D721Med (cell line): ENCODE data around the gene SOBP.

Experiments
- DNase-seq: peaks from one replicate; pipeline ENCODE4 v3.0.0; 2011; ENCODE audit warnings: low spot score; ENCODE audit not compliant: insufficient read length
- FAIRE-seq: peaks from 2 replicates; lab custom pipeline; 2011; peaks lifted over from hg19 to GRCh38; lab: Jason Lieb, UNC
- TF ChIP-seq, protein P1 (sequence below): IDR thresholded peaks from 2 replicates; pipeline ENCODE4 v1.5.1; 2012; ENCODE audit warnings: mild to moderate bottlenecking, control low read depth; ENCODE audit not compliant: insufficient read depth; ENCODE audit errors: missing control alignments

Gene SOBP

GRCh38 chr6:107668743-107669474, 179.0 kb downstream of the SOBP start:
- TF ChIP-seq, protein P1, sequence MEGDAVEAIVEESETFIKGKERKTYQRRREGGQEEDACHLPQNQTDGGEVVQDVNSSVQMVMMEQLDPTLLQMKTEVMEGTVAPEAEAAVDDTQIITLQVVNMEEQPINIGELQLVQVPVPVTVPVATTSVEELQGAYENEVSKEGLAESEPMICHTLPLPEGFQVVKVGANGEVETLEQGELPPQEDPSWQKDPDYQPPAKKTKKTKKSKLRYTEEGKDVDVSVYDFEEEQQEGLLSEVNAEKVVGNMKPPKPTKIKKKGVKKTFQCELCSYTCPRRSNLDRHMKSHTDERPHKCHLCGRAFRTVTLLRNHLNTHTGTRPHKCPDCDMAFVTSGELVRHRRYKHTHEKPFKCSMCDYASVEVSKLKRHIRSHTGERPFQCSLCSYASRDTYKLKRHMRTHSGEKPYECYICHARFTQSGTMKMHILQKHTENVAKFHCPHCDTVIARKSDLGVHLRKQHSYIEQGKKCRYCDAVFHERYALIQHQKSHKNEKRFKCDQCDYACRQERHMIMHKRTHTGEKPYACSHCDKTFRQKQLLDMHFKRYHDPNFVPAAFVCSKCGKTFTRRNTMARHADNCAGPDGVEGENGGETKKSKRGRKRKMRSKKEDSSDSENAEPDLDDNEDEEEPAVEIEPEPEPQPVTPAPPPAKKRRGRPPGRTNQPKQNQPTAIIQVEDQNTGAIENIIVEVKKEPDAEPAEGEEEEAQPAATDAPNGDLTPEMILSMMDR, result no peak
- FAIRE-seq (no peak), DNase-seq (no peak)

GRCh38 chr6:107670792-107671199, 180.9 kb downstream of the SOBP start:
- DNase-seq (no peak), FAIRE-seq (no peak)
- TF ChIP-seq, protein P1, result no peak

GRCh38 chr6:107673076-107673494, 183.2 kb downstream of the SOBP start:
- TF ChIP-seq, protein P1, result no peak
- FAIRE-seq (no peak), DNase-seq (peak; percentile 35)

GRCh38 chr6:107674995-107675738, 185.2 kb downstream of the SOBP start:
- peak; percentile 57 for DNase-seq
- FAIRE-seq, result no peak
- TF ChIP-seq, protein P1, result peak; percentile 95

DNA sequence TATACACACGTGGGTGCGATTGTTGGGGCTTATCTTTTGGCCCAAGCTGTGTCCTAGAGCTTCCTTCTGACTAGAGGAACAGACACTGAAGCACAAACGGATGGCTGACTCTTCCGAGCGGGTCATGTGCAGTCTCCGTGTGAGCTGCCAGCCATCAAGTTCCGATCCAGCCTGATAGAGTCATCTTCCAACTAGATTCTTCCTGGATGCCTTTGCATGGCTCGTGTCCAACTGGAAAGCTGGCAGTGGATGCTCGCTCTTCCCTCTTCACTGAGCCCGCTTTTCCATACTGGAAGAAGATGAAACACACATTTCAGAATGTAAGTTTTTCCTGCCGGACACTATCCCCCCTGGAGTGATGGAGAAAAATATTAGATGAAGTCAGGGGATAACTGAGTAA, 186.1 kb downstream of the SOBP start:
- TF ChIP-seq, protein P1, result no peak
- FAIRE-seq, result no peak
- no peak for DNase-seq

GRCh38 chr6:107677399-107677798, 187.5 kb downstream of the SOBP start:
- DNase-seq, result no peak
- FAIRE-seq, result no peak
- TF ChIP-seq, protein P1, result no peak
